ENCODE results near the gene ITCH.

GRCh38 chr20:34375977-34376430, 12.9 kb downstream of the ITCH start:
- no peak for TF ChIP-seq CTCF (IDR thresholded peaks at IDR 0.05; ENCODE audit: poor library complexity)
- no peak for TF ChIP-seq EZH2 (IDR thresholded peaks at IDR 0.05; ENCODE audit: borderline replicate concordance)
- no peak for TF ChIP-seq EZH2phosphoT487 (IDR thresholded peaks at IDR 0.05; ENCODE audit: low read depth, severe bottlenecking, unreplicated experiment)
